Measurements from ENCODE around the gene NNT.
"Not testable (repeated sequence)": the region's sequence is repeated elsewhere in the genome, so short reads cannot be mapped to it uniquely, and the experiment has no call there.

NNT gene

GRCh38 chr5:43694027-43694426 is 91.0 kb downstream of the NNT start:
- no peak for DNase-seq (ENCODE audit: low spot score)
- in situ Hi-C loops (cut with MboI; ENCODE audit: low pct_unique_long_range_greater_than_20kb, low sequenced_read_pairs, unreplicated experiment) = no loop called here
- TF ChIP-seq CTCF (IDR thresholded peaks at IDR 0.05; ENCODE audit: extremely low read depth, insufficient read depth, missing control alignments) = no peak

GRCh38 chr5:43696444-43696843 is 93.5 kb downstream of the NNT start:
- in situ Hi-C loops (cut with MboI; ENCODE audit: low pct_unique_long_range_greater_than_20kb, low sequenced_read_pairs, unreplicated experiment); DNase-seq (ENCODE audit: low spot score): not testable (repeated sequence)

GRCh38 chr5:43699910-43700309 is 96.9 kb downstream of the NNT start:
- in situ Hi-C loops (cut with MboI; ENCODE audit: low pct_unique_long_range_greater_than_20kb, low sequenced_read_pairs, unreplicated experiment) = no loop called here
- TF ChIP-seq CTCF (IDR thresholded peaks at IDR 0.05; ENCODE audit: extremely low read depth, insufficient read depth, missing control alignments) = no peak
- DNase-seq (ENCODE audit: low spot score) = no peak

GRCh38 chr5:43700601-43701000 is 97.6 kb downstream of the NNT start:
- in situ Hi-C loops (cut with MboI; ENCODE audit: low pct_unique_long_range_greater_than_20kb, low sequenced_read_pairs, unreplicated experiment) = no loop called here
- TF ChIP-seq CTCF (IDR thresholded peaks at IDR 0.05; ENCODE audit: extremely low read depth, insufficient read depth, missing control alignments) = no peak
- DNase-seq (ENCODE audit: low spot score) = no peak

- in situ Hi-C loops (cut with MboI; ENCODE audit: low pct_unique_long_range_greater_than_20kb, low sequenced_read_pairs, unreplicated experiment) = no loop called here
- no peak for DNase-seq (ENCODE audit: low spot score)
- no peak for TF ChIP-seq CTCF (IDR thresholded peaks at IDR 0.05; ENCODE audit: extremely low read depth, insufficient read depth, missing control alignments)
Observed at GRCh38 chr5:43701227-43701626, 98.2 kb downstream of the NNT start.

- TF ChIP-seq CTCF (IDR thresholded peaks at IDR 0.05; ENCODE audit: extremely low read depth, insufficient read depth, missing control alignments) = no peak
- in situ Hi-C loops (cut with MboI; ENCODE audit: low pct_unique_long_range_greater_than_20kb, low sequenced_read_pairs, unreplicated experiment) = no loop called here
- DNase-seq (ENCODE audit: low spot score) = no peak
Observed at GRCh38 chr5:43702293-43702692, 99.3 kb downstream of the NNT start.

GRCh38 chr5:43702815-43703214 is 99.8 kb downstream of the NNT start:
- no peak for DNase-seq (ENCODE audit: low spot score)
- no peak for TF ChIP-seq CTCF (IDR thresholded peaks at IDR 0.05; ENCODE audit: extremely low read depth, insufficient read depth, missing control alignments)
- in situ Hi-C loops (cut with MboI; ENCODE audit: low pct_unique_long_range_greater_than_20kb, low sequenced_read_pairs, unreplicated experiment) = no loop called here

Measured in GM13977 (cell line).